ACC112 (cell line): Measurements from ENCODE around the gene ZNF672.

Experiments used
- H2AFZ ChIP-seq: fragments of 200-600 bp; sonication (generic); one replicate; pipeline ENCODE4 v1.6.0; 2017; ENCODE audit warnings: antibody characterized with exemption, low read length; ENCODE audit not compliant: unreplicated experiment
- H3K27ac ChIP-seq: fragments of 200-600 bp; sonication (generic); 2 replicates; pipeline ENCODE4 v1.5.1; 2014; ENCODE audit warnings: low read depth, mild to moderate bottlenecking, antibody characterized with exemption, low read length, moderate library complexity
- H3K27me3 ChIP-seq: fragments of 200-600 bp; sonication (generic); 2 replicates; pipeline ENCODE4 v1.6.1; 2014; ENCODE audit warnings: mild to moderate bottlenecking, antibody characterized with exemption, low read length, moderate library complexity, mixed read lengths; ENCODE audit not compliant: insufficient read depth
- H3K36me3 ChIP-seq: fragments of 200-600 bp; sonication (generic); 2 replicates; pipeline ENCODE4 v1.6.1; 2016; ENCODE audit warnings: mild to moderate bottlenecking, antibody characterized with exemption, low read length, moderate library complexity, mixed read lengths; ENCODE audit not compliant: insufficient read depth
- H3K4me1 ChIP-seq: fragments of 200-600 bp; sonication (generic); one replicate; pipeline ENCODE4 v1.6.1; 2016; ENCODE audit warnings: low read length, mixed read lengths; ENCODE audit not compliant: insufficient read depth, unreplicated experiment, control insufficient read depth
- H3K4me3 ChIP-seq: fragments of 200-600 bp; sonication (generic); 2 replicates; pipeline ENCODE4 v1.5.1; 2014; ENCODE audit warnings: mild to moderate bottlenecking, low read depth, low read length
- H3K79me2 ChIP-seq: fragments of 200-600 bp; sonication (generic); one replicate; pipeline ENCODE4 v1.6.0; 2016; ENCODE audit warnings: low read length; ENCODE audit not compliant: control insufficient read depth, unreplicated experiment, insufficient read depth

The ZNF672 gene

DNA sequence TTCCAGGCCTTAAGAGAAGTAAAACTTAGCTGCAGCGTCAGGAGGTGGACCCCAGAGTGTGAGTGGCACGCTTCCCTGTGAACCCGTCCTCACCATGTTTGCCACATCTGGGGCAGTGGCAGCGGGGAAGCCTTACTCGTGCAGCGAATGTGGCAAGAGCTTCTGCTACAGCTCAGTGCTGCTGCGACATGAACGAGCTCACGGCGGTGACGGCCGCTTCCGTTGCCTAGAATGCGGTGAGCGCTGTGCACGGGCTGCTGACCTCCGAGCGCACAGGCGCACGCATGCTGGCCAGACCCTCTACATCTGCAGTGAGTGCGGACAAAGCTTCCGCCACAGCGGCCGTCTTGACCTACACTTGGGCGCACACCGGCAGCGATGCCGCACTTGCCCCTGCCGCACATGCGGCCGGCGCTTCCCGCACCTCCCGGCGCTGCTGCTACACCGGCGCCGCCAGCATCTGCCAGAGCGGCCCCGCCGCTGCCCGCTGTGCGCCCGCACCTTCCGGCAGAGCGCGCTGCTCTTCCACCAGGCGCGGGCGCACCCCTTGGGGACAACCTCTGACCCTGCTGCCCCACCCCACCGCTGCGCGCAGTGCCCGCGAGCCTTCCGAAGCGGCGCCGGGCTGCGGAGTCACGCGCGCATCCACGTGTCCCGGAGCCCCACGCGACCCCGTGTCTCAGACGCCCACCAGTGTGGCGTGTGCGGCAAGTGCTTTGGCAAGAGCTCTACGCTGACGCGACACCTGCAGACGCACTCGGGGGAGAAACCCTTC is 9.3 kb downstream of the ZNF672 start:
- no peaks in the 10 kb centered on the region for H3K27me3 ChIP-seq
- H3K79me2 ChIP-seq, result peaks cover 14% of the 10 kb centered on the region
- no peak overlapping the region for H2AFZ ChIP-seq
- H3K4me3 ChIP-seq, result no peak overlapping the region
- no peak overlapping the region for H3K27ac ChIP-seq
- H3K36me3 ChIP-seq, result peaks cover 11% of the 10 kb centered on the region; the same call in 1 of the 2 replicates
- peaks cover 9% of the 10 kb centered on the region for H3K4me1 ChIP-seq

DNA sequence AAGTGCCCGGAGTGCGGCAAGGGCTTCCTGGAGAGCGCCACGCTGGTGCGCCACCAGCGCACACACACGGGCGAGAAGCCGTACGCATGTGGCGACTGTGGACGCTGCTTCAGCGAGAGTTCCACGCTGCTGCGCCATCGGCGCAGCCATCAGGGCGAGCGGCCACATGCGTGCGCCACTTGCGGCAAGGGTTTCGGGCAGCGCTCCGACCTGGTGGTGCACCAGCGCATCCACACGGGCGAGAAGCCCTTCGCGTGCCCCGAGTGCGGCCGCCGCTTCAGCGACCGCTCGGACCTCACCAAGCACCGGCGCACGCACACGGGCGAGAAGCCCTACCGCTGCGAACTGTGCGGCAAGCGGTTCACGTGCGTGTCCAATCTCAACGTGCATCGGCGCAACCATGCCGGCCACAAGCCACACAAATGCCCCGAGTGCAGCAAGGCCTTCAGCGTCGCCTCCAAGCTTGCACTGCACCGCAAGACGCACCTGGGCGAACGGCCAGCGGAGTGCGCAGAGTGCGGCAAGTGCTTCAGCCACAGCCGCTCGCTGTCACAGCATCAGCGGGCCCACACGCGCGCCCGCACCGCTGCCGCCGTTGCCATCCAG is 10.0 kb downstream of the ZNF672 start:
- no peaks in the 10 kb centered on the region for H3K27me3 ChIP-seq
- H3K4me1 ChIP-seq, result peaks cover 2% of the 10 kb centered on the region
- peaks cover 7% of the 10 kb centered on the region for H3K79me2 ChIP-seq
- no peak overlapping the region for H2AFZ ChIP-seq
- no peak overlapping the region for H3K27ac ChIP-seq
- no peak overlapping the region for H3K4me3 ChIP-seq
- H3K36me3 ChIP-seq, result peaks cover 11% of the 10 kb centered on the region; the same call in 1 of the 2 replicates

DNA sequence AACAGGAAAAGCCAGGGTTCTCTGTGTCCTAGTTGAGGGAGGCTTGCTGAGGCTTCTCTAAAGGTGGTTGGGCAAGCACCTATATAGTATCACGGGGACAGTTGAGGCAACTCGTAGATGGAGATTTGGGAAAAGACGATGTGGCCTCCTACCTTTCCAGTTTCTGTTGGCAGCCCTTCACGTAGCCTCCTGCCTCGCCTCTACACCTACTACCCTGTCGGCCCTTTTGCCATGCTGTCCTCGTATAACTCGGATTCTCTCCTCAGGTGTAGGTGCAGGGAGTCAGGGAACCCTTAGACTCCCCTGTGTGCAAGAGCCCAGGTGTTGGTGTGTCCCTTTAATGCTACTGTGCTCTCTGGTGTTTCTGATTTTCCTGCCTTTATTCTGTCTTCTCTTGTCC is 10.6 kb downstream of the ZNF672 start:
- no peaks in the 10 kb centered on the region for H3K27me3 ChIP-seq
- H3K4me1 ChIP-seq, result no peaks in the 10 kb centered on the region
- peaks cover 11% of the 10 kb centered on the region; the same call in 1 of the 2 replicates for H3K36me3 ChIP-seq
- peaks cover 3% of the 10 kb centered on the region for H3K79me2 ChIP-seq
- H3K4me3 ChIP-seq, result no peak overlapping the region
- no peak overlapping the region for H2AFZ ChIP-seq
- H3K27ac ChIP-seq, result no peak overlapping the region

DNA sequence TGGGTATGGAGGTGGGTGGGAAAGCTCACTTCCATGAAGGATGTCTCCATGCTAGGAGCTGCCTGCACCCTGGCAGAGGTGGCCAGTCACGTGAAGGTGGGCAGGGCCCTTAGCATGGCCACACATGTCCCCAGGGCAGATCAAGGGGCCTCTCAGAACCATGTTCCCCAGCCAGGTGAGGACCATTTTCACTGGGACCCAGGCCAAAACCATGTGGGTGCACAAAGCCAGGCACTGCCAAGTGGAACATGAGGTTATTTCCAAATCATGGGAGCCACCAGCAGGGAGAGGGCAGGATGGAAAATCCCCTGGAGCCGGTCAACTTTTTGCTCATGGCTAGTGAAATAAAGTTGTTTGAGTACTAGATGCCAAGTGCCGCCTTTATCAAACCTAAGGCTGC is 11.1 kb downstream of the ZNF672 start:
- no peaks in the 10 kb centered on the region for H3K4me1 ChIP-seq
- peaks cover 11% of the 10 kb centered on the region; the same call in 1 of the 2 replicates for H3K36me3 ChIP-seq
- no peak overlapping the region for H3K4me3 ChIP-seq
- H3K27me3 ChIP-seq, result no peaks in the 10 kb centered on the region
- no peaks in the 10 kb centered on the region for H3K79me2 ChIP-seq
- no peak overlapping the region for H3K27ac ChIP-seq
- H2AFZ ChIP-seq, result no peak overlapping the region

DNA sequence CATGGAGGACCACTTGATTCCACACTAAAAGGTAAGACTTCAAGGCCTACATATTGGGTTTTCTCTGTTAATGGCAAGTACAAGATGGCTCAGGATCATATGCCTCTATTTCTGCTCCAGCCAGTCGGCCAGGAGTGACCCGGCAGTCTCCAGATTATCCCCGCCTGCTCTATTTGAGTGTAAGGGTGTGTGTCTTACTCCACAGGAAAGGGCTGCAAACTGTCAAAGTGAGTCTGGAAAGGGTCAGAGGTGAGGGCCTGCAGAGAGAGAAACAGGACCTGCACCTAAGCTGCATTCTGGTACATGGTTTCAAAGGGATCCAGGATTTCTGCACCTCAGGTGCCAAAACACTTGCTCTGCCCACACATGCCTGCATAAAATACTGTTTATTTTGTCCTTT is 11.6 kb downstream of the ZNF672 start:
- H2AFZ ChIP-seq, result no peak overlapping the region
- H3K79me2 ChIP-seq, result no peaks in the 10 kb centered on the region
- H3K36me3 ChIP-seq, result peaks cover 11% of the 10 kb centered on the region; the same call in 1 of the 2 replicates
- H3K27ac ChIP-seq, result no peak overlapping the region
- no peaks in the 10 kb centered on the region for H3K4me1 ChIP-seq
- H3K4me3 ChIP-seq, result no peak overlapping the region
- H3K27me3 ChIP-seq, result no peaks in the 10 kb centered on the region

DNA sequence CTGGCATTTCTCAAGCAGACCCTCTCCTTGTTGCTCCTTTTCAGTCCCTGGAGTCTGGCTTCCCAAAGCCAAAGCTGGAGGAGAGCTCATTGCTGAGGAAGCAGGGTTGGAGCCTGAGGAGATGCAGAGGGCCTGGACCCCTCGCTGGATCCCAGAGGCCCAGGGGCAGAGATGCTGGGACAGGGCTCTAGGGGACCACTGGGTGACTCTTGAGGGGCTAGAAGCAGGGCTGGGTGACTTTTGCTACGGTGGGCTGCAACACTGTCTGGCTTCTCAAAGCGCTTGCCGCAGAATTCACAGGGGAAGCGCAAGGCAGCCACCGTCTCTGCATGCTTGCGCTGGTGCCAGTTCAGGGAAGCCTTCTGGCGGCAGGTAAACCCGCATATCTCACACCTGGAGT is 12.1 kb downstream of the ZNF672 start:
- peaks cover 11% of the 10 kb centered on the region; the same call in 1 of the 2 replicates for H3K36me3 ChIP-seq
- H3K79me2 ChIP-seq, result no peaks in the 10 kb centered on the region

DNA sequence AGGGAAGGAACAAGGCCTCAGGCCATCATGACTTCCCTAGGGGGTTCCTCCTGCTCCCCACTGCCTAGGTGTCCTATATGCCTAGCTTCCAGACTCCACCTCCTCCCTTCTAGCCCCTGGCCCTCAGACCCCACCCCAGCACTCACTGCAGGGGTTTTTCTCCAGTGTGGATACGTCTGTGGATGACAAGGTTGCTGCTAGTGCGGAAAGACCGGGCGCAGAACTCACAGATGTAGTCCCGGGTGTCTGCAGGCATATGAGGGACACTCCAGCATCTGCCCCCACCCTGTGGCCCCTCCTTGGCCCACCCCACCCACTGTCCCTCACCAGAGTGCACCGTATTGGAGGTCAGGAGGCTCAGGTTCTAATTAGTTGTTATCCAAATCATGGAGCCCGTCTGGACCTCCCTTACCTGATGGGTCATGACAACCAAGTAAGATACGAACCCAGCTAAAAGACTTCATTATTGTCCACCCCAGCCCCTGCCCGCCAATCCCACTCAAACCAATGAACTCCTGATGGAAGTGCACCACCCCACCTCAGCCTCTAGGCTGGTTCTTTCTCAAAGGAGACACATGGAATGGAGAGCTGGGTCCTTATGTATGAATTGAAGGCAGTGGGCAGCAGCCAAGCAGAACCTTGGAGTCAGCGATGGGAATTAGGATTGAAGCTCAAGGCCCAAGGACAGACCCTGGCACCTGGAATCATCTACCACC is 12.7 kb downstream of the ZNF672 start:
- Histone ChIP-seq H3K27me3 (no peaks in the 10 kb centered on the region), H3K4me3 (no peak overlapping the region), H3K36me3 (peaks cover 7% of the 10 kb centered on the region; the same call in 1 of the 2 replicates), H2AFZ (no peak overlapping the region), H3K4me1 (no peaks in the 10 kb centered on the region), H3K27ac (no peak overlapping the region), H3K79me2 (no peaks in the 10 kb centered on the region)

More for the DNA sequence above, 12.1 kb downstream of the ZNF672 start:
- Histone ChIP-seq H3K4me3 (no peak overlapping the region), H3K4me1 (no peaks in the 10 kb centered on the region), H3K27ac (no peak overlapping the region), H3K27me3 (no peaks in the 10 kb centered on the region), H2AFZ (no peak overlapping the region)

DNA sequence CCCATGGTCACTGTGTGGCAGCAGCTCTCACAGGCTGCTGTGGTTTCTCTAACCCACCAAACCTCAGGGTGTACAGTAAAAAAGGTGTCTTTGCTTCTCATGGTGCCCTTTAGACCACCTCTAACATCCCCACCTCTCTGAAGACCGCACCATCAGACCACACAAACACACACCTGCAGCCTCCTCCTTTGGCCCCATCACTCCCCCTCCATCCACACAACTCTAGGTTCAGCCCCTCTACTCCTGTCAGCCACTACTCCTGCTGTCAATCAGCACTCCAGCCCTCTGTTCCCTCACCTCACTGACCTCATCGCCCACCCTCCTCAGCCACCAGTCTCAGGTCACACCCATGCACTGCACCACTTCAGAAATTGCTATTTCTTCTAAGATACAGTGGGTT is 13.4 kb downstream of the ZNF672 start:
- Histone ChIP-seq H2AFZ (no peak overlapping the region), H3K36me3 (peaks cover 4% of the 10 kb centered on the region; the same call in 1 of the 2 replicates), H3K27ac (no peak overlapping the region), H3K79me2 (peaks cover 4% of the 10 kb centered on the region), H3K27me3 (no peaks in the 10 kb centered on the region), H3K4me3 (no peak overlapping the region), H3K4me1 (no peaks in the 10 kb centered on the region)

DNA sequence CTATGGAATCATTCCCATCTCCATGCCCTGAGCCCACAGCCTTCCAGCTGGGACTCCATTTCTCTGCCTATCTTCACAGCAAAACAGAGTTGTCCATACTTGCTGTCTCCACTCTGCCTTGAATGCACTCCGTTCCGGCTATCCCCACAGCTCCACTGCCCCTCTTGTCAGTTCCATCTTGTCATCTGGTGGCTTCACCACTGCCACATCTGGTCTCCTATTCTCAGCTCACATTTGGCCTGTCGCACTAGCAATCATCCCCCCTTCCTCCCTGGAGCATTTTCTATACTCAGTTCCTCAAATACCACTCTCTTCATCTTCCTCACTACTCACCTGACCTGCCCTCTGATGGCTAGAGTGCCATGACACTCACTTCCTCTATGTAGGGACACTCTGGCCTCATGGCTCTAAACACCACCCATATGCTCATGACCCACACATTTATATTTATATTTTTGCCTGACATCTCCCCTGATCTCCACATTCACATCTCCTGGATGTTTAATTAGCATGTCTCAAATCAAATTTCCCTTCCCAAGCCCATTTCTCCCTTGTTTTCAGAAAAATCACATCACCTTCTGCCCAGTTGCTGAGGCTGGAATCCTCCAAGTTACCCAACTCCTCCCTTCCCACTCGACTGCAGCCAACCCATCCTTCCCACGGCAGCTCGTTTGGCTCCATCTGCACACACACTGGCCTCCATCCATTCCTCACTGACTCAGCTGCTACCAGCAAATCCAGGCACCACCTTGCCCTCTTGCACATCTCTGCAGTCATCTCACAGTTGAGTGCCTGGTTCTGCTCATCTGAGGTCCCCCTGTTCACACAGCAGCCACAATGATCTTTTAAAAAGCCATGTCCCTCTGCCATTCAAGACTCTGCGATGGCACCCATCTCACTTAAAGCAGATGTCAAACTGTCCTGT is 14.7 kb downstream of the ZNF672 start:
- H2AFZ ChIP-seq, result no peak overlapping the region
- peaks cover 7% of the 10 kb centered on the region for H3K4me1 ChIP-seq
- H3K4me3 ChIP-seq, result no peak overlapping the region
- no peaks in the 10 kb centered on the region for H3K27me3 ChIP-seq
- H3K79me2 ChIP-seq, result peaks cover 15% of the 10 kb centered on the region
- H3K27ac ChIP-seq, result no peak overlapping the region
- H3K36me3 ChIP-seq, result peaks cover 3% of the 10 kb centered on the region; the same call in 1 of the 2 replicates
